GM10266 (cell line): ENCODE data around the gene RTN4RL1.

Source experiments
- DNase-seq: peaks from one replicate; pipeline ENCODE4 v3.0.0; 2012; ENCODE audit errors: extremely low spot score
- CTCF ChIP-seq: IDR thresholded peaks from 2 replicates; pipeline ENCODE4 v1.5.1; 2012; ENCODE audit warnings: mild to moderate bottlenecking, low read depth; ENCODE audit not compliant: control insufficient read depth, insufficient read depth; ENCODE audit errors: missing control alignments

Gene RTN4RL1

GRCh38 chr17:1909985-1910384 is 115.1 kb downstream of the RTN4RL1 start:
- no peak for TF ChIP-seq CTCF
- no peak for DNase-seq

DNA sequence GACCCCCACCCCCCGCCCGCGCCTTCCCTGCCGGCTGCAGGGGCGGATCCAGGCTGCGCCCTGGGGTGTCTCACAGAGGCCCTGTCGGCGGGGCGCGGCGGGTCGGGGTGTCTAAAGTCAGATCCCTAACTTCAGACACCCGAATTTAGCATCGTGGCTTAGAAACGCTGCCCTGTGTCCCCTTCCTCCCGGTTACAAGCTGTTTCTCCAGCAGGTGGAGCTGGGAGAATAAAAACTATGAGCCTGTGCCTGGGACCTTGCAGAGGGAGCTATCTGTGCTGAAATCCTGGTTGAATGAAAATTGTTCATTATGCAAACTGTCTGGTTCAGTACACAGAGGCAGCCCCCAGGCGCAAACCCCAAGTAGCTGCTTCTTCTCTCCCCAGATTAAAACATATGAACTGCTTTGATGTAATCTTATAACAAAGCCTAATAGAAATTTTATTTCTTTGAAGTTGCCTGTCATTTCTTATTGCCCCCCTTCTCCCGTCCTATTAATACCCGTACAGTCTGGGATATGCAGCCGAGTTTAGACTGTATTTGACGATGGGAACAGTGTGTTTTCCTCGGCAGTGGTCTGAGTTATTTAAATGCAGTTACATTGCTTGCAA is 116.3 kb downstream of the RTN4RL1 start:
- peak; percentile 62 for TF ChIP-seq CTCF
- peak; percentile 70 for DNase-seq

GRCh38 chr17:1907909-1908698 is 117.0 kb downstream of the RTN4RL1 start:
- TF ChIP-seq CTCF = no peak
- no peak for DNase-seq

DNA sequence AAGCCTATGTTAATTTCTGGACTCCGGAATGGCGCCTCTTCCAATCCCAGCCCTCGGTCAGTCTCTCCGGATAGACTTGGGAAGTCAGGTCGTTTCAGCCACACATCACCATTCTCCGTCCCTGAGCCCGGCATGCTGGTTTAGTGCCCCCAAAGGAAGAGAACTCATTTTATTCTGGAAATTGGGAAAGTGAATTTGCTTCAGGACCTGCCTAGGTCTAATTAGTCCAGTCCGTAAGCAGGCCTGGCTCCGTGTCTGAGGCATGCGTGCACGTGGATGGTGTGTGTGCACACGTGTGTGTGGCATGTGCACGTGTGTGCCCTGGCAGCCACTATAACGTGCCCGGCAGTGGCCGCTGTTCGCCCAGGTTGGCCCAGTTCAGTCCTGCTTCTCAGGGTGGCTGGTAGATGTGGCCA is 117.9 kb downstream of the RTN4RL1 start:
- no peak for DNase-seq
- no peak for TF ChIP-seq CTCF

- no peak for DNase-seq
- TF ChIP-seq CTCF = no peak
These were observed 118.5 kb downstream of the RTN4RL1 start for GRCh38 chr17:1906662-1907101.

- no peak for DNase-seq
- no peak for TF ChIP-seq CTCF
These were observed 119.8 kb downstream of the RTN4RL1 start for GRCh38 chr17:1905190-1905913.
